TTC549 (cell line): Measurements from ENCODE around the gene ZNF598.
"Not testable (repeated sequence)": the region's sequence is repeated elsewhere in the genome, so short reads cannot be mapped to it uniquely, and the experiment has no call there.

Source experiments
- FAIRE-seq: peaks from 2 replicates; lab custom pipeline; 2012; peaks lifted over from hg19 to GRCh38; lab: Jason Lieb, UNC

ZNF598 gene

DNA sequence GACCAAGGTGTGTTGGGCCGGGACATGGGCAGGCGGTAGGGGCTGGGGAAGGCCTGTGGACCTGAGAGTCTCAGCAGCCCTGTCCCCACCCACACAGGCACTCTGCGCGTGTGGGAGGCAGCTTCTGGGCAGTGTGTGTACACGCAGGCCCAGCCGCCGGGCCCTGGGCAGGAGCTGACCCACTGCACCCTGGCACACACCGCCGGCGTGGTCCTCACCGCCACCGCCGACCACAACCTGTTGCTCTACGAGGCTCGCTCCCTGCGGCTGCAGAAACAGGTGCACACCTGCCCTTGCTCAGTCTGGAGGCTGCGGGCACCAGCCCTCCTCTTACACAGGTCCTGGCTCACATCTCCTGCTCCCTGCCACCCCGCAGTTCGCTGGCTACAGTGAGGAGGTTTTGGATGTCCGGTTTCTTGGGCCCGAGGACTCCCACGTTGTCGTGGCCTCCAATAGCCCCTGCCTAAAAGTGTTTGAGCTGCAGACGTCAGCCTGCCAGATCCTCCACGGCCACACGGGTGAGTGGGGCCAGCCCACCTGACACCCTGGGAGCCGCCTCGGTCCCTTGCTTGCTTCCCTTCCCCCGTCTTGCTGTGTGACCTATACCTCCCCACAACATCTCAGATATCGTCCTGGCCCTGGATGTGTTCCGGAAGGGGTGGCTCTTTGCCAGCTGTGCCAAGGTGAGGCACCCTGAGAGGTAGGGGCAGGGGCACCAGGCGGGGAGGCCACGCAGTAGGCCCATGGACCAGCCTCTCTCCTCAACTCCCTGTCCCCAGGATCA lies 34.0 kb downstream of the ZNF598 start:
- no peak for FAIRE-seq

DNA sequence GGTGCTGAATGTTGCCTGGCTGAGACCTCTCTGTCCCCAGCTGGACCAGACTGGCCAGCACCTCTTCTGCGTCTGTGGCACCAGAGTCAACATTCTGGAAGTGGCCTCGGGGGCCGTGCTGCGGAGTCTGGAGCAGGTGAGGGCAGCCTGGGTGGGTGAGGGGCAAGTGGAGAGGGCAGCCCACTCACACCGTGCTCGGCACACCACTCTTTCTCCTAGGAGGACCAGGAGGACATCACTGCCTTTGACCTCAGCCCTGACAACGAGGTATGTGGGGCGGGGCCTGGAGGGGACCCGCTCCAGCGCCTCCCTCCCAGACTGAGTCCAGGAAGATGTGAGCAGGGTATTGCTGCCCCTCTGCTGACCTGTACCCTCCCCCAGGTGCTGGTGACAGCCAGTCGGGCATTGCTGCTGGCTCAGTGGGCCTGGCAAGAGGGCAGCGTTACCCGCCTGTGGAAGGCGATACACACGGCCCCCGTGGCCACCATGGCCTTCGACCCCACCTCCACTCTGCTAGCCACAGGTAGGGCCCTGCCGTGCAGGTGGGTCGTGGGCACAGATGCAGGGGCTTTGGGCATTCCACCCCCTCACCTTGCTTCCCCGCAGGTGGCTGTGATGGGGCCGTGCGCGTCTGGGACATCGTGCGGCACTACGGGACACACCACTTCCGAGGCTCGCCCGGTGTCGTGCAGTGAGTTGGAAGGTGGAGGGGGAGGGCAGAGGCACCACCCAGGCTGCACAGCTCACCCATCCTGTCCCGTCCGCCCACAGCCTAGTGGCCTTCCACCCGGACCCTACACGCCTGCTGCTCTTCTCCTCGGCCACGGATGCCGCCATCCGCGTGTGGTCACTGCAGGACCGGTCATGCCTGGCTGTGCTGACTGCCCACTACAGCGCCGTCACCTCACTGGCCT lies 35.2 kb downstream of the ZNF598 start:
- no peak for FAIRE-seq

DNA sequence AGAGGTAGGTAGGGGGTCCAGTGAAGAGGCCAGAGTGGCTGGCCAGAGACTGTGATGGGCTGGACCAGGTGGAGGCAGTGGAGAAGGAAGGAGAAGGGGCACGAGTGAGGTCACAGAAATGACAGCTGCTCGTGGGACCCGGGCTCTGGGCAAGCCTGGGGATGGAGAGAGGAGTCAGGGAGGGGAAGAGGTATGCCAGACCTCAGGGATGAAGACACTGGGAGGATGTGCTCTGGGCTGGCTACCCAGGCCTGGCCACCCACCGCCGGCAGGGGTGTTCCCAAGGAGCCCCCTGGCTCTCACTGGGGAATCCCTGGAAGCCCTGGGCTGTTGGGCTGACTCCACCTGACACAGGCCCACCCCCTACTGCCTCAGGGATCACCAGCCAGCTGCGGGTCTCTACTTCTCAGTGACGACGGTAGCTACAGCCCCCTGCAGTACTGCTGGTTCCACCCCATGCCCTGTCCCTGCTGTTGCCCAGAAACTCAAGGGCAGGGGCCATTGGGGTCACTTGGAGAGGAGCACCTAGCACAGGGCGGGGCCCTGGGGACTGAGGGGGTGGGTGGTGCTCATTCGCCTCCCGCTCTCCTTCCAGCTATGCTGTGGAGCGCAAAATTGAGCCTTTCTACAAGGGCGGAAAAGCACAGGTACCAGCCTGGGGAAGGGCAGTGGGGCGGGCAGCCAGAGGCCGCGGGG lies 36.0 kb downstream of the ZNF598 start:
- no peak for FAIRE-seq

DNA sequence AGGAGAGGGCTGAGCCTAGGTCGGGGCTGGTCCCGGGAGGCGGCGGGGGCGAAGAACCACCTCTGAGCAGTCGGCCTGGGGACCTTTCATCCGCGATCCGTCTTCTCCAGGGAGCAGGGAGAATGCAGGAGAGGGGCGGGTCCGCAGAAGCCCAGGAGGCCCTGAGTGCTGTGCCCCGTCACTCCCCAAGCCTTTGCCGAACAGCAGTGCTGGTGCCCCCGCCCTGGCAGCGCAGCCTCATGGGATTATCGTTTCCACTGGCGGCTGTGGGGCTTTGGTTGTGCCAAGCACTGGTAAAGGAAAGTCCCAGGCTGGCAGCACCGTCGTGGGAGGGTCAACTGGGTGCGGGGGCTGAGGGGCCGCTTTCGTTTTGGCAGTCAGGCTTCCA lies 37.1 kb downstream of the ZNF598 start:
- no peak for FAIRE-seq

DNA sequence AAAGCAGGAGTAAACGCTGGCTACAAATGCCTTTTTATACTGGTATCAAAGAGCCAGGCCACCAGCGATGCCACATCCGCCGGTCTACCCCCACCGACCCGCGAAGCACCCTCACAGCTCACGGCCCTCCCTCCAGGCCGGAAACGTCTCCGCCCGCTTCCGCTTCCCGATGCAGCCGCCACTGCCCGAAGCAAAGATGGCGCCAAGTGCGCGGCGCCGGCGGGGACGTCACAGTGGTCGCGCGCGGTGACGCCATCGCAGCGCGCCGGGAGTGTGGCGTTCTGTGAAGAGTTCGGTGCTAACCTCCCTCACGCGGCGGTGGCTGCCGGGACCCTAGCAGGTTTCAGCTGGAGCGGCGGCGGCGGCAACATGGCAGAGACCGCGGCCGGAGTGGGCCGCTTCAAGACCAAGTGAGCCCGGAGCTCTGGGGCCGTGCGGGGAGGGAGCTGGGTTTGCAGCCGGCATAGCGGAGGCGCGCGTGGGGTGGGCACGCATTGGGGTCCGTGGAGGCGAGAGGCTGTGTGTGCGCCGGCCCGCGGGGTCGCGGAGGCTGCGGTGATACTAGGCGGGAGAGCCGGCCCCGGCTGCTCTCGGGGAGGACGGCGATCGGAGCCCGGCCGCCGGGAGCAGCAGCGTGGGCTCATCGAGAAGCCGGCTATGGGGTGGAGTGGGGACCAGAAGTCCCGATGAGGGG lies 37.7 kb downstream of the ZNF598 start, which contains the start of gene TBL3:
Gene TBL3, plus strand, starts transcription at position 258 of the 694 bp plus-strand sequence. Its CDS starts 112 bp downstream, at position 370.
- FAIRE-seq = no peak

DNA sequence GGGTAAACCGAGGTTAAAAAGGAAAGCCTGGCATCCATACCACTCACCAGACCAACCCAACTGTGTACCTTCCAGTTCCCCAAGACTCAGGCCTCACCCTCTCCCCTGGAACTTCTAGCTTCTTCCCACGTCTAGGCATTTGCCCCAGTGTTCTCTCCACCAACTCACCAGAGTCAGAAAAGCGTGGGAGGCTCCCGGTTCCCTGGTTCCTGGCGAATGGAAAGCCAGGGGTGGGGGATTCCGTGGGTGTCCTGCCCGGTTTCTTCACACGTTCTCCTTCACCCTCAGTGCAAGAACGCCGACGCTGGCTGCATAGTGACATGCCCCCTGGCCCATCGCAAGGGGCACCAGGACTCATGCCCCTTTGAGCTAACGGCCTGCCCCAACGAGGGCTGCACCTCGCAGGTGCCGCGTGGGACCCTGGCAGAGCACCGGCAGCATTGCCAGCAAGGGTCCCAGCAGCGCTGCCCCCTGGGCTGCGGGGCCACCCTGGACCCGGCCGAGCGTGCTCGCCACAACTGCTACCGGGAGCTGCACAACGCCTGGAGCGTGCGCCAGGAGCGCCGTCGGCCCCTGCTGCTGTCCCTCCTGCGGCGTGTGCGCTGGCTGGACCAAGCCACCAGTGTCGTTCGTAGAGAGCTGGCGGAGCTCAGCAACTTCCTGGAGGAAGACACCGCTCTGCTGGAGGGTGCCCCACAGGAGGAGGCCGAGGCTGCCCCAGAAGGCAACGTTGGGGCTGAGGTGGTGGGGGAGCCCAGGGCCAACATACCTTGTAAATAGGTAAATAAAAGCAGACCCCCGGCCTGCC lies 41.3 kb downstream of the ZNF598 start:
- no peak for FAIRE-seq

DNA sequence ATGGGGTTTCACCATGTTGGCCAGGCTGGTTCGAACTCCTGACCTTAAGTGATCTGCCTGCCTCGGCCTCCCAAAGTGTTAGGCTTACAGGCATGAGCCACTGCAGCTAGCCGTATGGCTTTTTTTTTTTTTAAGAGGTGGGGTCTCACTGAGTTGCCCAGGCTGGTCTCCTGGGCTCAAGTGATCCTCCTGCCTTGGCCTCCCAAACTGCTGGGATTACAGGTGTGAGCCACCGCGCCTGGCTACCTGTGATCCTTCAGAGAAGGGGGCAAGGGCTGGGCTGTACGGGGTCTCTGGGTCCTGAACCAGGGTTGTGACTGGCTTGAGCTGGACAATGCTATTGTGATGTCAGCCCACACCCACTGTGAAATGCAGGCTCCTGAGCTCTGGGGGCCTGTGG lies 43.2 kb downstream of the ZNF598 start, which contains the start of gene RNF151:
Gene RNF151, plus strand, starts transcription at position 397 of the 400 bp plus-strand sequence. CDS start 26 bp downstream, outside the sequence.
- FAIRE-seq = no peak

DNA sequence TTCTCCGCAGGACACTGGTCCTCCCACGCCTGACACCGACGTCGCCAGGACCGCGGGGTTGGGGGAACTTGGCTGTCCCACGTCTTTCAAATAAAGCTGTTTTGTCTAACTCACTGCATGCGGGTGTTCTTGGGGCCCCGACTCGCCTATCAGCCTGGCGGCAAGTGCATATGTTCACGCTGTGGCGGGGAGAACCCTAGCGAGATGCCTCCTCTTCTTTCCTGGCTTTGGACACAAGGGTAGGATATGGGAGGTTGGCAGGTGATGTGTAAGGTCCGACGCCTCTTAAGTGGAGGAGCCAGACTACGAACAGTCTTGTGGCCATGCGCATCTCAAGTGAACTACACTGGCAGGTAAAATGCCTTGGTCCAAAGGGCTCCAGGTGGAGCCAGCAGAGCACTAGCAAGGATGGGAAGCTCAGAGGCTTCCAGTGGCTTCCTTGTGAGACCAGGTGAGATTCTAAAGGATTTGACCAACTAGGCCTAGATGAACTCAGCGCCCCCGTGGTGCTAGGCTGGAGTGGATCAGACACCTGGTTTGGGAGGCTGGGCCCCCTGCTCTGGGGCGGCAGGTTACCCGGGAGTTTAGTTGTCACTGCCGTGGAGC lies 44.1 kb downstream of the ZNF598 start:
- no peak for FAIRE-seq

DNA sequence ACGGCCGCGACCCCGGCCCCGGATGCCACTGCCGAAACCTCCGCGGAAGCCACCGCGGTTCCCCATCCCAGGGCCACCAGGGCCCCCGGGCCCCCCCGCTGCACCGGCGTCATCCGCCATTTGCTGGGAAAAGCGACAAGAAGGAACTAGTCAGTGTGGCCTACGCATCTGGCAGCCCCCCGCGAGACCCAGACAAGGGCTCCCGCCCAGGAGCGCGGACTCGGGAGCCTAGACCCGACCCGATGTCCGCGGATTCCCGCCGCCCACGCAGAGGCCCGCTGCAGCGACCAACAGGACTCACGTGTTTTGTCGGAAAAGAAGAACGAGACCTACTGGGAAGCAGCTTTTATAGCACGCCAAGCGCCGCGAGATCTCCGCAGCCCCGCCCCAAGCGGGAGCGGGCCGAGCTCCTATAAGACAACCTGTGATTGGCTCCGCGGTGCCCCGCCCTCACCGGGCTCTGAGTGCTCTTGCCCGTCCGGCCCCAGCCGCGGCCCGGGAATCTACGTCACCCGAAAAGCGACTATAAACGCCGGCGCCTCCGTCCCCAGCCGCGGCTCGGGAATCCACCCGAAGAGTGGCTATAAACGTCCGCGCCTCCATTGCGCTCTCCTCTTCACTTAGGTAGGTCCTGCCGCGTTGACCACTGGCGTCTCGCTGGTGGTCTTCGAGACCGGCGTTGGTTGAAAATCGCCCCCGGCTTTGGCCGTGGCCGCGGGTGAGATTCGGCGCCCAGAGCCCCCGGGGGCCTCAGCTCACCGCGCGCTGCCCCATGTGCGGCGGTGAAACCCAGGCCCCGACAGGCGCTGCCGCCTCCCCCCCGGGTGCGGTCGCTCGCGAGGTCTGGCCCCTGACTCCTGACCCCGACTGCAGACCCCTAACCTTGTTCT lies 44.9 kb downstream of the ZNF598 start, which contains the start of gene RPS2:
Gene RPS2, minus strand, starts transcription at position 321 of the 890 bp plus-strand sequence. Its CDS starts 201 bp downstream, at position 120.
- FAIRE-seq = peak; percentile 76

DNA sequence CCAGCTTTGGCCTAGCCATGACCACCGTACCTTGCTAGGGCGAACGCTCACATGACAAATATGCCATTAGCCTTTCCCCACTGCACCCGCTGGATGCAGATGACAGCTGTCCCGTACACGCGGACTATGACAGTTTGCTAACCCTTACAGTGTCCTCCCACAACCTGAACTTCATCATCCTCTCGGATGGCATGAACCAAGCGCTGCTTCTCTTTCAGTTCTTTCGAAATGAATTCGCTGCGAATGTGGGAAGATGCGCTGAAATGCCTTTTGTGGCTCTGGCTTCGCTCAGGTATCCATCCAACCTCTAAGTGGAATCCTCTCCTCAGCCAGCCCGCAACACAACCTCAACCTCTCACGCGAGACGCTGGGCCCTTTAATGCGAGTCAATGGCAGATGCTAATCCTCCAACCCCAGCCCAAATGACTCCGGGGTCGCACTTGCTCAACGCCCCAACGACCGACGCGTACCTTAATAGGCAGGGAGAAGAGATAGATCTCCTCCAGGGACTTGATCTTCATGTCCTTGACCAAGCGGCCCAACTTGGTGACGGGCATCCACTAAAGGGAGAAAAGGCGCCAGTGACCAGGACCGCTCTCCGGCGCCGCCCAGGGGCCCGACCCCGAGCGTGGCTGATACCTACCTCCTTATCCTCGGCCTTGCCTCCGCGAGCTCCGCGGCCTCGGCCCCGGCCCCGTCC lies 45.7 kb downstream of the ZNF598 start:
- FAIRE-seq = no peak

DNA sequence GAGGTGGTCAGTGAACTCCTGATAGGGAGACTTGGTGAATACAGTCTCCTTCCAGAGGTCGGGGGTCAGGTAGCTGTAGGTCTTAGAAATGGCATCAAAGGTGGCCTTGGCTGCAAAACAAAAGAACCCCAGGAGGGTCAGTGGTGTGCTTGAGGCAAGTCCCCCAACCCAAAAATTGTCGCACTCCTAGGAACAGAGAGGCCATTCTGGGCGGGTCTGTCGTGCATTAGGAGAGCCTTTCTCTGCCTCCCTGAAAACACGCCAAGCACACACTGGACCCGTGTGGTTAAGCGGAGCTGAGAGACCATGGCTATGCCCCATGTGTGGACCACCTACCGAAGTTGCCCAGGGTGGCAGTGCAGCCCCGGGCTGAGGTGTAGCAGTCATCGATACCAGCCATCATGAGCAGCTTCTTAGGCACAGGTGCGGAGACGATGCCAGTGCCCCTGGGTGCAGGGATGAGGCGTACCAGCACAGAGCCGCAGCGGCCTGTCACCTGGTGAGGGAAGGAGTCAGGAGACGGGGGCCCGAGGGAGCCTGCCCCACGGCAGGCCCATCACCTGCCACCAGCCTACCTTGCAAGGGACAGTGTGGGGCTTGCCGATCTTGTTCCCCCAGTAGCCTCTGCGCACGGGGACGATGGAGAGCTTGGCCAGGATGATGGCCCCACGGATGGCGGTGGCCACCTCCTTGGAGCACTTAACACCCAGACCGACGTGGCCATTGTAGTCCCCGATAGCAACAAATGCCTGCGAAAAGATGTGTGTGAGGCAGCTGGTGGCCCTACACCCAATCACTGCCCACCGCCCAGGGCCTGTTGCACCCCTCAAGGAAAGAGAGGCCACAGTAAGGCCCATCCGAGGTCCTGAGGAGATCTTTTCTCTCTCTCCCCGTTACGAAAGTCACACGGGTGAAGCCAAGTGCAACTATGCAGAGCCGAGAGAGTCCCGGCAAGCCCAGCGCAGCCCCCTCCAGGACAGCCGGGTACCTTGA lies 47.2 kb downstream of the ZNF598 start:
- not testable (repeated sequence) for FAIRE-seq

DNA sequence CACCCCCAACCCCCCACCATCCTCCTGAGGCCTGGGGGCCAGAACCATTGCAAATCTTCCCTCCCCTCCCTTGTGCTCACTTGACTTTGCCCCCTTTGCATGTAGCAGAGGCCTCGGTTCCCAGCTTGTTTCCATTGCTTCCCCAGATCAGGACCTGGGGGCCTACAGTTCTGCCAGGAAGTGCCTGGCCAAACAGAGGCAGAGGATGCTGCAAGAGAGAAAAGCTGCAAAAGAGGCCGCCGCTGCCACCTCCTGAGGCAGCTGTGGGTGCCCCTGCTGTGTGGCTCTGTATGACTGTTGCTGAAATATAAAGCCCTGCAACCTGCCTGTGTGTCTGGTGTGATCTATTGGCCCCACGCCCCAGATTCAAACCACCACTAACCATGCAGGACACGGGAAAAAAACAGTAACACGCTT lies 48.0 kb downstream of the ZNF598 start:
- no peak for FAIRE-seq

DNA sequence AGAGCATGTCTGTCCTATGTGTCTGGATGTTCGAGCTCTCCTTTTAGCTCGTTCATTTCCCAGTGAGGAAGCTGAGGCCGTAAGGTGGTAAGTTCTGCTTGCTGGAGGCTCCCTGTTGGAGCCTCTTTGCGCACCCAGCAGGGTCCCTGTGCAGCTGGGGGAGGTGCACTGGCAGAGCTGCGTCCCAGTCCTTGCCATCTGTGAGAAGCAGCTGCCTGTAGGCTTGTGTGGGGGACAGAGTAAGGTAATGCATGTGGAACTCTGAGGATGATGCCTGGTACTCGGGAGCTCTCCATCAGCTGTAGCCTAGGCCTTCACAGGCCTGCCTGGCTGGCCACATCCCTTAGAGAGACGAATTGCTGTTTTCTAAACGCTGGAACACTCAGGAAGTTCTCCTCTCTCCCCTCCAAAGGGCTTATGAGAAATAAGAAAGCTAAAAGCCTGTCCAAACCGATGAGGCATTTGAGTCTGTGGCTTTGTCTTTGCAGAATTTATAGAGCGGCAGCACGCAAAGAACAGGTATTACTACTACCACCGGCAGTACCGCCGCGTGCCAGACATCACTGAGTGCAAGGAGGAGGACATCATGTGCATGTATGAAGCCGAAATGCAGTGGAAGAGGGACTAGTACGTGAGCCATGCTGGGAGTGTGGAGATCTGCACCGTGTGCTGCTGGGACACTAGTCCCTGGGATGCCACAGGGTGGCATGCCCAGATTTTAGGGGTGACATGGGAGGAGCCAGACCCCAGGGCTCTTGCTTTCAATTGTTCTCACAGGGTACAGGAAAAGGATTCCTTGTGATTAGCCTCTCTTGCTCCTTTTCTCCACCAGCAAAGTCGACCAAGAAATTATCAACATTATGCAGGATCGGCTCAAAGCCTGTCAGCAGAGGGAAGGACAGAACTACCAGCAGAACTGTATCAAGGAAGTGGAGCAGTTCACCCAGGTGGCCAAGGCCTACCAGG lies 48.7 kb downstream of the ZNF598 start:
- peak; percentile 53 for FAIRE-seq

DNA sequence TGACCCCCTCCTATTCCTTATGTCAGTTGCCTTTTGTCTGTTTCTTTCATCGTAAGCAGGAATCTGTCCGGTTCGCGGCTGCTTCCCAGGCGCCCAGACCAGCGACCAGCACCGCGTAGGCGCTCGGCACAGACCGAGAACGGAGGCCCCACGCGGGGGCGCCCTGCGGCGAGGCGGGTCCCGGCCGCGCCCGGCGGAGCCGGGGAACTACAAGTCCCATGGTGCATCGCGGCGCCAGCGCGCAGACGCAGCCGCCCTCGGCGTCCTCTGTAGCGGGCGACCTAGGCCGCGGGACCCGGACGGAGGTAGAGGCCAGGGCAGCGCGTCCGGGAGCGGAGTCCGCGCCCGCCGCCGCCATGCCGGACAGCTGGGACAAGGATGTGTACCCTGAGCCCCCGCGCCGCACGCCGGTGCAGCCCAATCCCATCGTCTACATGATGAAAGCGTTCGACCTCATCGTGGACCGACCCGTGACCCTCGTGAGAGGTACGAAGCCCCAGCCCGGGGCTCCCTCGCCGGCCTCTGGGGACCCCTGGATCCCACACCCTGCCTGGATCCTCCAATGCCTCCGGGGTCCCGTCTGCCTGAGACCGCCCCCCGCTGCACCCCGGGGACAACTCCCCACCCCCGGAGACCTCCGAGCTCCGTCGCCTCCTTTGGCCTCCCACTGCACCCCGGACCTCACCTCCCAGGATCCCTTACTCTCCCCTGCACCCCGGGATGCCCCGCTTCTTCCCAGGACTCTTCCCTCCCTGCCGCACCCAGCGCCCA lies 50.2 kb downstream of the ZNF598 start, which contains the start of gene NDUFB10:
Gene NDUFB10, plus strand, starts transcription at position 270 of the 771 bp plus-strand sequence. Its CDS starts 87 bp downstream, at position 357.
- no peak for FAIRE-seq

DNA sequence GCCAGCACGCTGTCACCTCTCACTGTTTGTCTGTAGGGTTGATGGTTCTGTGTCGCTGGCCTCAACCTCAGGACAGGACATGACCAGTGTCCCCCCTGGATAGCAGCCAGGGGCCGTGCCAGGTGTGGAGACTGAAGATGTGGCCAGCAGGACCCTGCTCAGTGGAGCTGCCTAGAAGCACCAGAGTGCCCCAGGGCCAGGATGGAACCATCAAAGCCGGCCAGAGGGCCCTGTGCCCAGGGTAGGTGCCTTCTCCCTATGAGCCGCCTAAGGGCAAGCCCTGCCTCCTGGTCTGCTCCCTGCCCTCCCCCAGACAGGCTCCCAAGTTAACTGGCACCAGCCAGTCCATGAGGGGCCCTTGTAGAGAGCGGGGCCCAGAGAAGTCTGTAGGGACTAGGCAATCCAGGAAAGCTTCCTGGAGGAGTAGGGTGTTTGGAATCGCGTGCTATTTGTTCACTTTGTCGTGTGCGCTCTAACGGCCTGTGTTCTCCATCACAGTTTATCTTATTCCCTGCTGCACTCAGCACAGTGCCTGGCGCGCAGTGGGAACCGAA lies 50.8 kb downstream of the ZNF598 start:
- FAIRE-seq = no peak
